ENCODE measurements around the gene DIP2C.

DNA sequence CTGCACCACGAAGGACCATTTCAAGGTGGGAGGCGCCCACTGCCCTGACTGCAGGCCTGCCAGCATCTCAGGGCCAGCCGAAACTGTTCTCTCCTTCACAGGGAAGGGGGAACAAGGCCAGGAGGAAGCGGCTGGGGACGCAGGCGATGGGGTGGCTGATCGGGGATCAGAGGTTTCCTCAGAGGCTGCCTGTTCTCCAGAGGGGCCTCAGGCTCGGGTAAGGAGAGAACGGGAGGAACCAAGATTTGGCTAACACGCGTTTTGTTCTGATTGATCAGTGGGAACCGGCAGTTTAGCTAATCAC is 87.9 kb downstream of the DIP2C start:
- TF ChIP-seq, protein P1, sequence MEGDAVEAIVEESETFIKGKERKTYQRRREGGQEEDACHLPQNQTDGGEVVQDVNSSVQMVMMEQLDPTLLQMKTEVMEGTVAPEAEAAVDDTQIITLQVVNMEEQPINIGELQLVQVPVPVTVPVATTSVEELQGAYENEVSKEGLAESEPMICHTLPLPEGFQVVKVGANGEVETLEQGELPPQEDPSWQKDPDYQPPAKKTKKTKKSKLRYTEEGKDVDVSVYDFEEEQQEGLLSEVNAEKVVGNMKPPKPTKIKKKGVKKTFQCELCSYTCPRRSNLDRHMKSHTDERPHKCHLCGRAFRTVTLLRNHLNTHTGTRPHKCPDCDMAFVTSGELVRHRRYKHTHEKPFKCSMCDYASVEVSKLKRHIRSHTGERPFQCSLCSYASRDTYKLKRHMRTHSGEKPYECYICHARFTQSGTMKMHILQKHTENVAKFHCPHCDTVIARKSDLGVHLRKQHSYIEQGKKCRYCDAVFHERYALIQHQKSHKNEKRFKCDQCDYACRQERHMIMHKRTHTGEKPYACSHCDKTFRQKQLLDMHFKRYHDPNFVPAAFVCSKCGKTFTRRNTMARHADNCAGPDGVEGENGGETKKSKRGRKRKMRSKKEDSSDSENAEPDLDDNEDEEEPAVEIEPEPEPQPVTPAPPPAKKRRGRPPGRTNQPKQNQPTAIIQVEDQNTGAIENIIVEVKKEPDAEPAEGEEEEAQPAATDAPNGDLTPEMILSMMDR (IDR thresholded peaks at IDR 0.05) = no peak
- TF ChIP-seq POLR2A (IDR thresholded peaks at IDR 0.05) = no peak
